Kidney (tissue), 22 donors: ENCODE measurements around the gene RGCC. TPM values are rescaled to one million over a fixed set of nuclear protein-coding genes. Genes with fewer than 3 reads are reported as not detected.
A peak's percentile ranks its signal among the peaks of the same experiment; 100 is the strongest.

Source experiments
- DNase-seq, 5 donors: peaks; one replicate each; pipeline ENCODE4 v3.0.0-alpha.2; 2013 to 2020
- FAIRE-seq: peaks from 2 replicates; lab custom pipeline; 2012; peaks lifted over from hg19 to GRCh38; lab: Jason Lieb, UNC
- H3K27ac ChIP-seq, 2 donors: one replicate each; pipeline ENCODE4 v1.7.0; 2013; ENCODE audit warnings: low read depth in 2 of 2, low read length in 2 of 2, inconsistent platforms in 1 of 2
- H3K27me3 ChIP-seq: one replicate; pipeline ENCODE4 v1.7.1; 2013; ENCODE audit warnings: low read length, inconsistent platforms; ENCODE audit not compliant: control insufficient read depth, insufficient read depth
- H3K36me3 ChIP-seq, 3 donors: one replicate each; pipeline versions ENCODE4 v1.7.0 to v1.7.1; 2013; ENCODE audit warnings: low read length in 3 of 3, control low read depth in 1 of 3, inconsistent platforms in 1 of 3; ENCODE audit not compliant: insufficient read depth in 3 of 3, control insufficient read depth in 2 of 3
- H3K4me1 ChIP-seq, 3 donors: one replicate each; pipeline versions ENCODE4 v1.7.0 to v1.7.1; 2013; ENCODE audit warnings: low read length in 3 of 3, inconsistent platforms in 1 of 3, low read depth in 1 of 3; ENCODE audit not compliant: control insufficient read depth in 2 of 3, insufficient read depth in 2 of 3
- H3K4me3 ChIP-seq, 3 donors: one replicate each; pipeline versions ENCODE4 v1.7.0 to v1.8.1; 2013; ENCODE audit warnings: low read length in 3 of 3, control low read depth in 1 of 3, inconsistent platforms in 1 of 3
- H3K9ac ChIP-seq, 3 donors: one replicate each; pipeline versions ENCODE4 v1.7.0 to v1.7.1; 2013; ENCODE audit warnings: low read length in 3 of 3, control low read depth in 1 of 3, inconsistent platforms in 1 of 3
- H3K9me3 ChIP-seq, 3 donors: one replicate each; pipeline versions ENCODE4 v1.7.0 to v1.7.1; 2013; ENCODE audit warnings: low read length in 3 of 3, control low read depth in 1 of 3, inconsistent platforms in 1 of 3; ENCODE audit not compliant: control insufficient read depth in 2 of 3, insufficient read depth in 1 of 3
- CTCF ChIP-seq: IDR thresholded peaks from 3 replicates; pipeline ENCODE4 v1.5.1; 2012; ENCODE audit warnings: mild to moderate bottlenecking, moderate library complexity, borderline replicate concordance; ENCODE audit not compliant: insufficient read depth; ENCODE audit errors: extremely low read depth
- intact Hi-C: fragments of 100-400 bp; cut with DNase I; formaldehyde crosslinking; loops from one replicate; pipeline ENCODE4 v1.11.1; 2022
- long read RNA-seq, 10 donors: library from polyadenylated mRNA in 1 of 10; unstranded in 1 of 10; transcript quantifications; one replicate each; pipeline ENCODE4 v2.0.0 and lab custom pipeline, GENCODE V29; 2021 to 2026
- polyA plus RNA-seq: library from polyadenylated mRNA; stranded (reverse); fragments of 350-450 nt; fragmentation: Illumina TruSeq; extraction: RNeasy Lipid Tissue Mini Kit (QIAGEN cat#74804); gene quantifications from one replicate; pipeline ENCODE4 v1.2.3, GENCODE V29; 2014; ENCODE audit warnings: low read depth, low replicate concordance; ENCODE audit not compliant: insufficient read depth
- total RNA-seq: library from RNA; stranded (reverse); fragmentation: NEBNext Ultra II Directional; extraction: Animal tissue kit (Norgen Biotek cat#: 25700); gene quantifications from one replicate; pipeline ENCODE4 v1.2.1, GENCODE V29; 2021
- donor health status: control.
- donor health status: control.
- donor health status: control.
- donor health status: control.
- donor health status: control.
- donor health status: DM: yes; HTN: yes; CAD: no.
- donor health status: Normal renal cell carcinoma (clear cell type).

Gene RGCC
- total RNA-seq: 12.9 TPM
- polyA plus RNA-seq: 40.9 TPM
- long read RNA-seq, donor 1, transcript RGCC-201 (5 exons, 960 nt): major isoform, 6 of 6 reads
- long read RNA-seq, donor 1, partial matches to known transcripts: 0 of 6 reads
- long read RNA-seq, donor 1, other reads (novel, unspliced or antisense): 0 of 6 reads
- long read RNA-seq, donor 2, transcript RGCC-201 (5 exons, 960 nt): major isoform, 11 of 11 reads
- long read RNA-seq, donor 2, partial matches to known transcripts: 0 of 11 reads
- long read RNA-seq, donor 2, other reads (novel, unspliced or antisense): 0 of 11 reads
- long read RNA-seq, donor 3, partial matches to known transcripts: 0 of 4 reads
- long read RNA-seq, donor 3, other reads (novel, unspliced or antisense): 0 of 4 reads
- long read RNA-seq, donor 4, transcript RGCC-201 (5 exons, 960 nt): major isoform, 11 of 11 reads
- long read RNA-seq, donor 4, partial matches to known transcripts: 0 of 11 reads
- long read RNA-seq, donor 4, other reads (novel, unspliced or antisense): 0 of 11 reads
- long read RNA-seq, donor 5, partial matches to known transcripts: 0 of 1 reads
- long read RNA-seq, donor 5, other reads (novel, unspliced or antisense): 0 of 1 reads
- long read RNA-seq, donor 6, transcript RGCC-201 (5 exons, 960 nt): major isoform, 14 of 14 reads
- long read RNA-seq, donor 6, partial matches to known transcripts: 0 of 14 reads
- long read RNA-seq, donor 6, other reads (novel, unspliced or antisense): 0 of 14 reads
- long read RNA-seq, donor 7, transcript RGCC-201 (5 exons, 960 nt): major isoform, 5 of 6 reads
- long read RNA-seq, donor 7, partial matches to known transcripts: 0 of 6 reads
- long read RNA-seq, donor 7, other reads (novel, unspliced or antisense): 1 of 6 reads
- long read RNA-seq, donor 8, transcript RGCC-201 (5 exons, 960 nt): major isoform, 7 of 7 reads
- long read RNA-seq, donor 8, partial matches to known transcripts: 0 of 7 reads
- long read RNA-seq, donor 8, other reads (novel, unspliced or antisense): 0 of 7 reads
- long read RNA-seq, donor 9, transcript RGCC-201 (5 exons, 960 nt): major isoform, 6 of 6 reads
- long read RNA-seq, donor 9, partial matches to known transcripts: 0 of 6 reads
- long read RNA-seq, donor 9, other reads (novel, unspliced or antisense): 0 of 6 reads
- long read RNA-seq, donor 10, partial matches to known transcripts: 0 of 2 reads
- long read RNA-seq, donor 10, other reads (novel, unspliced or antisense): 0 of 2 reads

- no peaks in the 10 kb centered on the region for H3K36me3 ChIP-seq
- H3K9me3 ChIP-seq: no peaks in the 10 kb centered on the region
- peak within 1 kb of the TSS; percentile 36 to 67 (median 40) for H3K4me3 ChIP-seq
- peaks cover 7% of the 10 kb centered on the region for H3K27me3 ChIP-seq
- no peak for TF ChIP-seq CTCF
- H3K9ac ChIP-seq: peak within 1 kb of the TSS in 2 of 3 donors; percentile 32 to 34
- DNase-seq (peak; percentile 77 to 88 (median 83)), FAIRE-seq (no peak)
- intact Hi-C loops: no loop called here
- peaks cover 0 to 10% (median 0%) of the 10 kb centered on the region in 3 donors for H3K4me1 ChIP-seq
- H3K27ac ChIP-seq: peak within 1 kb of the TSS in 1 of 2 donors; percentile 49
These were observed at the start of gene RGCC for GRCh38 chr13:41456768-41457588. RGCC (plus strand) TSS chr13:41457550; CDS start chr13:41457708, 158 bp downstream.

- Histone ChIP-seq H3K36me3 (no peaks in the 10 kb centered on the region), H3K4me1 (no peaks in the 10 kb centered on the region), H3K4me3 (no peak overlapping the region), H3K9ac (no peak overlapping the region), H3K27ac (no peak overlapping the region), H3K27me3 (no peaks in the 10 kb centered on the region), H3K9me3 (no peaks in the 10 kb centered on the region)
- FAIRE-seq: no peak
- no peak for DNase-seq
- no peak for TF ChIP-seq CTCF
- intact Hi-C loops: no loop called here
These were observed 49.2 kb upstream of the RGCC start for GRCh38 chr13:41408121-41408520.

DNA sequence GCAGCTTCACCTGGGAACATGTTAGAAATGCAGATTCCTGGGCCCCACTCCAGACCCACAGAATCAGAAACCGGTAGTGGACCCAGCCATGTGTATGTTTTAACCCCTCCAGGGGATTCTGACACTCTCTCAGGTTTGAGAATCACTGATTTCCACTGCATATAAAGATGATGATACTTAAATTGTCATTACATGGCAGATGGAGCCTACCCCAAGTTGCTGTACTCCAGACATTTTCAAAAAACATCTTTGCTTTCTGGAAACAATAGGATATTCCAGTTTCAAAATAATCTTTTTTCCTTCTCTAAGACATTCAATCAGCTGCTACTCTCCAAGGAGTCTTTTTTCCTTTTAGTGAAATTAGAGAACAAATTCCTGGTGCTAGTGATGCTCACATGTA lies 48.6 kb upstream of the RGCC start:
- DNase-seq (no peak), FAIRE-seq (no peak)
- no peak for TF ChIP-seq CTCF
- Histone ChIP-seq H3K9me3 (no peaks in the 10 kb centered on the region), H3K27me3 (no peaks in the 10 kb centered on the region), H3K9ac (no peak overlapping the region), H3K4me3 (no peak overlapping the region), H3K4me1 (no peaks in the 10 kb centered on the region), H3K27ac (no peak overlapping the region), H3K36me3 (no peaks in the 10 kb centered on the region)
- intact Hi-C loops: no loop called here
